DND-41 (cell line): ENCODE measurements around the gene LYPD6B.

Experiments
- CTCF ChIP-seq: IDR thresholded peaks from 2 replicates; pipeline ENCODE4 v1.5.1; 2012; ENCODE audit warnings: borderline replicate concordance, low read length, moderate library complexity, mild to moderate bottlenecking; ENCODE audit not compliant: poor library complexity, severe bottlenecking; ENCODE audit errors: extremely low read depth
- EZH2 ChIP-seq: IDR thresholded peaks from 3 replicates; pipeline ENCODE4 v1.6.1; 2012; ENCODE audit warnings: borderline replicate concordance, low read depth, mild to moderate bottlenecking, moderate library complexity, low read length, inconsistent platforms; ENCODE audit not compliant: severe bottlenecking

DNA sequence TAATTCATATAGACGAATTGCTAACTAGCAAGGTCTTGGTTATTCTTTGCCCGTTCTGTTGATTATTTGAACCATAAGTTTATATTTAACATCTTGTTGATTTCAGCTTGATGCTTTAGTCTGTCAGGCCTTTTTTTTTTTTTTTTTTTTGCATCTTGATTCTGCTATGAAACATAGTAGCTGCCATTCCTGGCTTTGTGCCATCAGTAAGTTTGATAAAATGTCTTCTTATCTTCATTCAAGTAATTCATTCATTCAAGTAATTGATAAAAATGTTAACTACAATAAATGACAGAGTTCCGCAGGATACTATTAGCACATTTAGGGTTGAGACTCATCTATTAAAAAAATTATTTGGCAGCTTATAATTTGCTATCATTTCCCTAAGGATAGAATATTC, 134.7 kb downstream of the LYPD6B start:
- TF ChIP-seq CTCF (no peak), EZH2 (no peak)
